Stimulated activated CD8-positive, alpha-beta memory T cell treated with anti-CD3 and anti-CD28 coated beads, Interleukin-7, amount 100 ng/mL, for 24 hours (primary cell): ENCODE measurements around the gene MCCC1.

Experiments used
- DNase-seq: peaks from one replicate; pipeline ENCODE4 v3.0.0-alpha.2; 2020; ENCODE audit warnings: low read depth

The MCCC1 gene

GRCh38 chr3:182980204-182981037 is 118.9 kb downstream of the MCCC1 start, which contains the start of gene DCUN1D1:
Gene DCUN1D1, minus strand, starts transcription at chr3:182980538. Its CDS starts 49 bp downstream, at chr3:182980489.
- DNase-seq, result peak; percentile 76

- no peak for DNase-seq
Observed at GRCh38 chr3:182979674-182980191, 119.6 kb downstream of the MCCC1 start.

- DNase-seq, result no peak
Observed at GRCh38 chr3:182979103-182979673, 120.1 kb downstream of the MCCC1 start.

- no peak for DNase-seq
Observed at GRCh38 chr3:182978387-182978786, 120.9 kb downstream of the MCCC1 start.

GRCh38 chr3:182973047-182973446 is 126.2 kb downstream of the MCCC1 start:
- DNase-seq, result no peak

- no peak for DNase-seq
Observed at GRCh38 chr3:182972387-182972786, 126.9 kb downstream of the MCCC1 start.

- no peak for DNase-seq
Observed at GRCh38 chr3:182971637-182972036, 127.7 kb downstream of the MCCC1 start.

GRCh38 chr3:182970811-182971418 is 128.4 kb downstream of the MCCC1 start:
- no peak for DNase-seq

- DNase-seq, result no peak
Observed at GRCh38 chr3:182969853-182970252, 129.4 kb downstream of the MCCC1 start.

GRCh38 chr3:182969277-182969676 is 130.0 kb downstream of the MCCC1 start:
- DNase-seq, result no peak

GRCh38 chr3:182967218-182968204 is 131.8 kb downstream of the MCCC1 start:
- no peak for DNase-seq

- no peak for DNase-seq
Observed at GRCh38 chr3:182965861-182966366, 133.4 kb downstream of the MCCC1 start.
